Naive thymus-derived CD8-positive, alpha-beta T cell (primary cell): ENCODE measurements around the gene MVP. TPM values are rescaled to one million over a fixed set of nuclear protein-coding genes. Genes with fewer than 3 reads are reported as not detected.
A peak's percentile ranks its signal among the peaks of the same experiment; 100 is the strongest.

Experiments
- ATAC-seq, 2 donors: fragments of 150-1000 bp; cut with Tn5 transposase in 1 of 2; sonication (Bioruptor Pico), chemical (Tn5 transposase) in 1 of 2; 1 replicate in 1 of 2; 2 replicates in 1 of 2; pipeline ENCODE4 v1.10.0; 2021; ENCODE audit warnings: mild to moderate bottlenecking in 2 of 2, moderate library complexity in 2 of 2
- POLR2A ChIA-PET: fragments of 350-600 bp; sonication (Branson Sonifier 250); formaldehyde crosslinking; loops from one replicate; lab custom pipeline; 2021; ENCODE audit warnings: antibody characterized with exemption; lab: Charles Lee
- DNase-seq, 10 donors: peaks; one replicate each; pipeline versions ENCODE4 v3.0.0 to v3.0.0-alpha.2; 2020 to 2022
- H3K27ac Mint-ChIP-seq, 10 donors: one replicate each; pipeline ENCODE4 v1.8.0; 2020 to 2022; ENCODE audit warnings: mild to moderate bottlenecking in 10 of 10, mixed read lengths in 10 of 10, moderate library complexity in 4 of 10, inconsistent platforms in 1 of 10
- H3K27me3 Mint-ChIP-seq, 5 donors: one replicate each; pipeline ENCODE4 v1.8.0; 2021 to 2022; ENCODE audit warnings: mixed read lengths in 5 of 5
- H3K36me3 Mint-ChIP-seq, 3 donors: one replicate each; pipeline ENCODE4 v1.8.0; 2020 to 2022; ENCODE audit warnings: mixed read lengths in 3 of 3, mild to moderate bottlenecking in 2 of 3, inconsistent platforms in 1 of 3
- H3K4me1 Mint-ChIP-seq, 4 donors: one replicate each; pipeline ENCODE4 v1.8.0; 2021 to 2022; ENCODE audit warnings: mixed read lengths in 4 of 4
- H3K4me3 Mint-ChIP-seq, 10 donors: one replicate each; pipeline ENCODE4 v1.8.0; 2020 to 2022; ENCODE audit warnings: mild to moderate bottlenecking in 10 of 10, mixed read lengths in 10 of 10, moderate library complexity in 6 of 10, inconsistent platforms in 1 of 10
- H3K9me3 Mint-ChIP-seq, 9 donors: one replicate each; pipeline ENCODE4 v1.8.0; 2020 to 2022; ENCODE audit warnings: mixed read lengths in 9 of 9, mild to moderate bottlenecking in 3 of 9, inconsistent platforms in 1 of 9, moderate library complexity in 1 of 9
- polyA plus RNA-seq, 3 donors: library from polyadenylated mRNA; unstranded; fragments of 300-500 nt; fragmentation: Illumina TruSeq; gene quantifications; one replicate each; pipeline ENCODE4 v1.2.3, GENCODE V29; 2021
- total RNA-seq, 8 experiments: library from RNA in 2 of 8; stranded (reverse) in 2 of 8; gene quantifications; one replicate each; pipeline ENCODE4 v1.2.3 and lab custom pipeline; 2021 to 2026

Gene MVP
- total and polyA plus RNA-seq, 5 experiments from 2014 or later = 120 to 160 (median 132) TPM

GRCh38 chr16:29835926-29836325 is 15.7 kb downstream of the MVP start:
- H3K36me3 Mint-ChIP-seq = peaks cover 0 to 92% (median 9%) of the 10 kb centered on the region in 3 donors

DNA sequence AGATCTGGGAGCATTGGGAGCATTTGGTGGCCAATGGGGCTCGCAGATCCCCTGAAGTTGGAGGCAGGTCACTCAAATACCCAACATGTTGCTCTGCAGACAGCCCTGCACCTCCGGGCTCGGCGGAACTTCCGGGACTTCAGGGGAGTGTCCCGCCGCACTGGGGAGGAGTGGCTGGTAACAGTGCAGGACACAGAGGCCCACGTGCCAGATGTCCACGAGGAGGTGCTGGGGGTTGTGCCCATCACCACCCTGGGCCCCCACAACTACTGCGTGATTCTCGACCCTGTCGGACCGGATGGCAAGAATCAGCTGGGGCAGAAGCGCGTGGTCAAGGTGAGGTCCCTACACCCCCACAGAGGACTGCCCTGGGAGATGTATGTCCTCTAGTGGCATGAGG is 16.4 kb downstream of the MVP start:
- POLR2A ChIA-PET = no interaction called here
- Mint-ChIP-seq H3K27ac (peak overlapping the region in 2 of 10 donors; percentile 18 to 46), H3K4me3 (no peak overlapping the region), H3K4me1 (peaks cover 3 to 7% (median 5%) of the 10 kb centered on the region in 4 donors), H3K9me3 (no peaks in the 10 kb centered on the region), H3K36me3 (peaks cover 0 to 92% (median 9%) of the 10 kb centered on the region in 3 donors), H3K27me3 (no peaks in the 10 kb centered on the region)
- ATAC-seq = no peak
- DNase-seq = no peak

More at GRCh38 chr16:29835926-29836325, 15.7 kb downstream of the MVP start:
- Mint-ChIP-seq H3K9me3 (no peaks in the 10 kb centered on the region), H3K4me1 (peaks cover 3 to 12% (median 6%) of the 10 kb centered on the region in 4 donors), H3K27ac (peak overlapping the region in 3 of 10 donors; percentile 46 to 57 (median 51)), H3K27me3 (no peaks in the 10 kb centered on the region), H3K4me3 (peak overlapping the region in 1 of 10 donors; percentile 33)
- POLR2A ChIA-PET = interaction anchor here (0.7 kb wide), 1 partner anchor 9 kb away, joined by 4 read pairs; no protein-coding TSS in a partner anchor
- ATAC-seq (no peak), DNase-seq (no peak)

GRCh38 chr16:29837841-29838240 is 17.6 kb downstream of the MVP start:
- Mint-ChIP-seq H3K4me1 (peaks cover 0 to 5% (median 1%) of the 10 kb centered on the region in 4 donors), H3K36me3 (peaks cover 0 to 91% (median 8%) of the 10 kb centered on the region in 3 donors)

DNA sequence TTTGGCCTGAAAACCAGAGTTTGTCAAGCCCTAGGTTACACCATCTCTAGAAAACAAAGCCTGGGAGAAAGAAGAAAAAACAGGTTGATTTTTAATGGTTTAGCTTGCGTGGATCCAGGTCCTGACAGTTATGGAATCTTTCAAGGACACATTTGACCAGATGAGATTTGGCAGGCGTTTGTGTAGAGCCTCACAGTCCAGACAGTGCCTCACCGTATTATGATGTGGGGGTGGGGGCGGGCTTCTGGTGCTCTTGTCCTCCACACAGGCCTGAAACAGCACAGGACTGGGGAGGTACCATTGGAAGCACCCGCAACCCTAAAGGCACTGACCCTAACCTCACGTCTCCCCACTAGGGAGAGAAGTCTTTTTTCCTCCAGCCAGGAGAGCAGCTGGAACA is 19.6 kb downstream of the MVP start:
- DNase-seq (no peak), ATAC-seq (no peak)
- H3K36me3 Mint-ChIP-seq = peaks cover 0 to 86% (median 9%) of the 10 kb centered on the region in 3 donors
- H3K27me3 Mint-ChIP-seq = no peaks in the 10 kb centered on the region
- no peaks in the 10 kb centered on the region for H3K9me3 Mint-ChIP-seq
- no peak overlapping the region for H3K4me3 Mint-ChIP-seq
- POLR2A ChIA-PET = interaction anchor here (0.6 to 7.6 kb wide), 8 partner anchors 8 to 278 kb away, joined by 3 to 49 read pairs (median 5); partner anchors contain the start of gene QPRT
- H3K27ac Mint-ChIP-seq = no peak overlapping the region
- peaks cover 0 to 5% (median 2%) of the 10 kb centered on the region in 4 donors for H3K4me1 Mint-ChIP-seq

More at GRCh38 chr16:29837841-29838240, 17.6 kb downstream of the MVP start:
- Mint-ChIP-seq H3K9me3 (no peaks in the 10 kb centered on the region), H3K27me3 (no peaks in the 10 kb centered on the region), H3K27ac (peak overlapping the region in 1 of 10 donors; percentile 37), H3K4me3 (no peak overlapping the region)
- POLR2A ChIA-PET = interaction anchor here (1.1 to 7.6 kb wide), 4 partner anchors 10 to 51 kb away, joined by 3 to 49 read pairs (median 6); no protein-coding TSS in a partner anchor
- ATAC-seq = no peak
- no peak for DNase-seq

DNA sequence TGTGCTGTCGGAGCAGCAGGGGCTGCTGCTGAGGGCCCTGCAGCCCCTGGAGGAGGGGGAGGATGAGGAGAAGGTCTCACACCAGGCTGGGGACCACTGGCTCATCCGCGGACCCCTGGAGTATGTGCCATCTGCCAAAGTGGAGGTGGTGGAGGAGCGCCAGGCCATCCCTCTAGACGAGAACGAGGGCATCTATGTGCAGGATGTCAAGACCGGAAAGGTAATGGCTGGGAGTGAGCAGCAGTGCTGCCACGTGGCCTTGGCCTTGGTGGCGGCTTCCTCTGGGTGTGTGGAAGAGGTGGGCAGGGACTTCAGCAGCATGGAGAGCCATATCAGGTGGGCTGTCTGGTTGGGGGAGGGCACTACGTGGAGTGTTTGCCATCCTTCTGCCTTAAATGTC is 20.0 kb downstream of the MVP start:
- no peak for DNase-seq
- no peaks in the 10 kb centered on the region for H3K9me3 Mint-ChIP-seq
- POLR2A ChIA-PET = interaction anchor here (0.7 to 7.6 kb wide), 5 partner anchors 8 to 161 kb away, joined by 4 to 49 read pairs (median 6); partner anchors contain the start of gene QPRT
- H3K27ac Mint-ChIP-seq = peak overlapping the region in 3 of 10 donors; percentile 6 to 80 (median 34)
- peaks cover 0 to 86% (median 9%) of the 10 kb centered on the region in 3 donors for H3K36me3 Mint-ChIP-seq
- ATAC-seq = no peak
- H3K4me1 Mint-ChIP-seq = peaks cover 0 to 7% (median 3%) of the 10 kb centered on the region in 4 donors
- no peak overlapping the region for H3K4me3 Mint-ChIP-seq
- H3K27me3 Mint-ChIP-seq = no peaks in the 10 kb centered on the region

DNA sequence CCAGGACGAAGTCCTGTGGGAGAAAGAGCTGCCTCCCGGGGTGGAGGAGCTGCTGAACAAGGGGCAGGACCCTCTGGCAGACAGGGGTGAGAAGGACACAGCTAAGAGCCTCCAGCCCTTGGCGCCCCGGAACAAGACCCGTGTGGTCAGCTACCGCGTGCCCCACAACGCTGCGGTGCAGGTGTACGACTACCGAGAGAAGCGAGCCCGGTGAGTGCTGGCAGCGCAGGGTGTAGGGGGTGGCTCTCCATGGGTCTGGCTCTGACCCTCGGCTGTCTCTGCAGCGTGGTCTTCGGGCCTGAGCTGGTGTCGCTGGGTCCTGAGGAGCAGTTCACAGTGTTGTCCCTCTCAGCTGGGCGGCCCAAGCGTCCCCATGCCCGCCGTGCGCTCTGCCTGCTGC is 21.4 kb downstream of the MVP start:
- no peak for ATAC-seq
- Mint-ChIP-seq H3K27ac (peak overlapping the region in 2 of 10 donors; percentile 6 to 51), H3K4me3 (no peak overlapping the region), H3K36me3 (peaks cover 0 to 84% (median 12%) of the 10 kb centered on the region in 3 donors), H3K27me3 (no peaks in the 10 kb centered on the region), H3K9me3 (no peaks in the 10 kb centered on the region), H3K4me1 (peaks cover 0 to 9% (median 4%) of the 10 kb centered on the region in 4 donors)
- POLR2A ChIA-PET = interaction anchor here (0.5 to 7.6 kb wide), 3 partner anchors 15 to 34 kb away, joined by 4 to 49 read pairs (median 4); no protein-coding TSS in a partner anchor
- no peak for DNase-seq

DNA sequence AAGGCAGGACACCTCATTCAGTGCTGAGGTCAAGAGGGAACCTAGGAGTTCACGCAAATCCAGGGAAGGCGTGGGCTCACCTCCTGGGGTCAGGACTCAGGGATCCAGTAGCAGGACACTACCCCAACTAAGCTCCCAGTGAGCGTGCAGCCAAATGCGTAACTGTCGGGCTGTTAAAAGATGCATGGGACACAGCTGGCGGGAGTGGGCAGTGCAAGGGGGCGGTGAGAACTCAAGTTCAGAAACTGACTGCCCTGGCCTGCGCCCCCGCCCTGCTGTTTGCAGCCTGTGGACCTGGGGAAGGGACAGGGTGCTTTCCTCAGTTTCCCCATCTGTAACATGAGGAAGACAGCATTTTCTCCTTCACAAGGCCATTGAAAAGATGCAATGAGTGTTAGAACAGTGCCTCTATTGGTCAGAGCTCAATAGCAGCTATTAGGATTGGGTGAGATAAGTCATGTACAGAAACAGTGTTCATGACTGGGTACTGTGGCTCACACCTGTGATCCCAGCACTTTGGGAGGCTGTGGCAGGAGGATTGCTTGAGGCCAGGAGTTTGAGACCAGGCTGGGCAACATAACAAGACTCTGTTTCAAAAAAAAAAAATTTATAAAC is 22.6 kb downstream of the MVP start:
- Mint-ChIP-seq H3K9me3 (no peaks in the 10 kb centered on the region), H3K36me3 (peaks cover 0 to 82% (median 10%) of the 10 kb centered on the region in 3 donors)

GRCh38 chr16:29843931-29844330 is 23.7 kb downstream of the MVP start:
- no peak for ATAC-seq
- peak overlapping the region in 6 of 10 donors; percentile 5 to 83 (median 72) for H3K27ac Mint-ChIP-seq
- POLR2A ChIA-PET = interaction anchor here (1.9 to 7.6 kb wide), 3 partner anchors 17 to 36 kb away, joined by 5 to 49 read pairs (median 6); no protein-coding TSS in a partner anchor
- H3K4me3 Mint-ChIP-seq = no peak overlapping the region
- H3K9me3 Mint-ChIP-seq = no peaks in the 10 kb centered on the region
- H3K36me3 Mint-ChIP-seq = peaks cover 0 to 83% (median 10%) of the 10 kb centered on the region in 3 donors
- H3K4me1 Mint-ChIP-seq = peaks cover 6 to 15% (median 9%) of the 10 kb centered on the region in 4 donors
- H3K27me3 Mint-ChIP-seq = no peaks in the 10 kb centered on the region
- no peak for DNase-seq

More for the DNA sequence above, 22.6 kb downstream of the MVP start:
- Mint-ChIP-seq H3K27ac (peak overlapping the region in 8 of 10 donors; percentile 13 to 90 (median 60)), H3K4me3 (no peak overlapping the region), H3K4me1 (peaks cover 0 to 9% (median 4%) of the 10 kb centered on the region in 4 donors), H3K27me3 (no peaks in the 10 kb centered on the region)
- POLR2A ChIA-PET = interaction anchor here (0.6 to 7.6 kb wide), 5 partner anchors 16 to 110 kb away, joined by 3 to 49 read pairs (median 4); no protein-coding TSS in a partner anchor
- ATAC-seq = no peak
- DNase-seq = no peak

DNA sequence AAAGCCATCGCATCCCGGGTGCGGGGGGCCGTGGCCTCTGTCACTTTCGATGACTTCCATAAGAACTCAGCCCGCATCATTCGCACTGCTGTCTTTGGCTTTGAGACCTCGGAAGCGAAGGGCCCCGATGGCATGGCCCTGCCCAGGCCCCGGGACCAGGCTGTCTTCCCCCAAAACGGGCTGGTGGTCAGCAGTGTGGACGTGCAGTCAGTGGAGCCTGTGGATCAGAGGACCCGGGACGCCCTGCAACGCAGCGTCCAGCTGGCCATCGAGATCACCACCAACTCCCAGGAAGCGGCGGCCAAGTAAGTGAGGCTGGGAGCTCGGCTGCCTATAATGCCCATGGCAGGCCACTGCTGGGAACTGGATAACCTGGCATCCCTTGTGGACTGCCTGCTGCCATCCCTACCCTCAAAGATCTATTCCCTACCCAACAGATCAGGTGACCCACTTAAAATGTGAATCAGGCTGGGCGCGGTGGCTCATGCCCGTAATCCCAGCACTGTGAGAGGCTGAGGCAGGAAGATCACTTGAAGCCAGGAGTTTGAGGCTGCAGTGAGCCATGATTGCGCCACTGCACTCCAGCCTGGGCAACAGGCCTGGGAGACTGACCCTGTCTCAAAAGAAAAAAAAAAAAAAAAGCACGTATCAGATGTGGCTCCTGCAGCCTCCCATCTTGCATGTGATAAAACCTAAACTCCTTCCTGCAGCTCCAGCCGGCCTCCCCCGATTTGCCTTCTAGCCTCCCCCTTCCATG is 24.5 kb downstream of the MVP start:
- ATAC-seq (no peak), DNase-seq (no peak)
- Mint-ChIP-seq H3K27ac (peak overlapping the region in 3 of 10 donors; percentile 18 to 81 (median 78)), H3K4me3 (no peak overlapping the region), H3K9me3 (no peaks in the 10 kb centered on the region), H3K27me3 (no peaks in the 10 kb centered on the region), H3K4me1 (peaks cover 6 to 15% (median 9%) of the 10 kb centered on the region in 4 donors), H3K36me3 (peaks cover 0 to 78% (median 9%) of the 10 kb centered on the region in 3 donors)
- POLR2A ChIA-PET = interaction anchor here (0.6 to 7.6 kb wide), 5 partner anchors 9 to 37 kb away, joined by 3 to 49 read pairs (median 5); no protein-coding TSS in a partner anchor

DNA sequence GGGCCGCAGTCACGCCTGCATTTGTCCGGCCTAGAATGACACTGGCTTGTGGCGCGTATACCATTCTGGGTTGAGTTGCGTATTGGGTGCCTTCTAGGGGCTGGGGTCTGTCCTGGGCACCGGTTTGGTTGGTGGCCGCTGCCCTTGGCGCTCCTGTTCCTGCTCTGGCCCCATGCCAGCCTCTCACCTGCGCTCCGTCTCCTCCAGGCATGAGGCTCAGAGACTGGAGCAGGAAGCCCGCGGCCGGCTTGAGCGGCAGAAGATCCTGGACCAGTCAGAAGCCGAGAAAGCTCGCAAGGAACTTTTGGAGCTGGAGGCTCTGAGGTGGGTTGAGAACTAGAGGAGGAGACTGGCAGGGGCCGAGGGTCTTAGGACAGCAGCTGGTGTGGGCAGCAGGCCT is 25.4 kb downstream of the MVP start:
- ATAC-seq (no peak), DNase-seq (no peak)
- Mint-ChIP-seq H3K27me3 (no peaks in the 10 kb centered on the region), H3K4me3 (no peak overlapping the region), H3K4me1 (peaks cover 6 to 15% (median 11%) of the 10 kb centered on the region in 4 donors), H3K36me3 (peaks cover 0 to 72% (median 9%) of the 10 kb centered on the region in 3 donors), H3K27ac (peak overlapping the region in 3 of 10 donors; percentile 18 to 78 (median 65)), H3K9me3 (no peaks in the 10 kb centered on the region)
- POLR2A ChIA-PET = interaction anchor here (0.6 to 7.6 kb wide), 4 partner anchors 10 to 55 kb away, joined by 4 to 49 read pairs (median 17); partner anchors contain the start of gene KIF22

DNA sequence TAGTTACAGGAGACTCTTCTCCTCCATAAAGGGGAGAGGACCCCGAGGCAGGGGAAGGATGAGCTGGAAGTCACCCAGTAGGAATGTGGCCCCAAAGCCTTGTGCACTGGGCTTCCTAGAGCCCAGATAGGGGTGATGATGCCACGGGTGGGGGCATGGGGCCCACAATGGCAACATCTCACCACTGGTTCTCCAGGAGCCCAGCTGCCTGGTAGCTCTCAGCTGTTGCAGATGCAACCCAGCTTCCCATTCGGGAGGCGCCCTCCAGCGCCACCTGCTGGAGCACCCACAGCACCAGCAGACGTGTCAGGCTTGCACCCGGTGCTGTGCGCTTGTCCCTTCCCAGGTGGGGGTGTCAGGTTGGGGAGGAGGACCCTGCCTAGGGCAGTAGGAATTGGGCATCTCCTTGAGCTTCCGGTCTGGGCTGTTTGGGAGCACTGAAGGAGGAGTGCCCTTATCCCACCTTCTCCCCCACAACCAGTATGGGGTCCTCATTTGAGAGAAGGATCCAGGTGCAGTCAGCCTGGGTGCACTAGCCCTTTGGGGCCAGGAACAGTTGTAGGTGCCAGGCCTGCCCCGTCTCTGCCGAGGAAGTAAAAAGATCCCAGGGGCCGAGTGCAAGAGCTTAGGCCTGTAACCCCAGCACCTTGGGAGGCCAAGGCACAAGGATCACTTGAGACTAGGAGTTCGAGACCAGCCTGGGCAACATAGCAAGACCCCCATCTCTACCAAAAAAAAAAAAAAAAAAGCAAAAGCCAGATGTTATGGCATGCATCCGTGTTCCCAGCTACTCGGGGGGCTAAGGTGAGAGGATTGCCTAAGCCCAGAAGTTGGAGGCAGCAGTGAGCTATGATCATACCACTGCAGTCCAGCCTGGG is 28.4 kb downstream of the MVP start:
- peak overlapping the region; percentile 40 to 88 (median 68) for H3K27ac Mint-ChIP-seq
- peak; percentile 96 to 98 for ATAC-seq

More for the DNA sequence above, 28.4 kb downstream of the MVP start:
- Mint-ChIP-seq H3K36me3 (peaks cover 0 to 48% (median 9%) of the 10 kb centered on the region in 3 donors), H3K27me3 (no peaks in the 10 kb centered on the region), H3K9me3 (no peaks in the 10 kb centered on the region), H3K4me1 (peaks cover 6 to 12% (median 8%) of the 10 kb centered on the region in 4 donors), H3K4me3 (peak overlapping the region in 1 of 10 donors; percentile 19)
- POLR2A ChIA-PET = interaction anchor here (0.6 to 8.1 kb wide), 19 partner anchors 9 to 827 kb away, joined by 3 to 102 read pairs (median 3); partner anchors contain the start of genes CDIPT, KIF22, MAZ and MVP
- DNase-seq = peak; percentile 64 to 90 (median 80)
